Liver (tissue), 9 donors: ENCODE measurements around the gene FIBCD1. TPM values are rescaled to one million over a fixed set of nuclear protein-coding genes. Genes with fewer than 3 reads are reported as not detected.

Source experiments
- DNase-seq: peaks from one replicate; pipeline ENCODE4 v3.0.0-alpha.2; 2017; ENCODE audit warnings: low spot score
- H3K27ac ChIP-seq, 2 donors: one replicate each; pipeline ENCODE4 v1.7.0; 2013; ENCODE audit warnings: inconsistent platforms in 2 of 2, low read length in 2 of 2, control low read depth in 1 of 2, low read depth in 1 of 2, mild to moderate bottlenecking in 1 of 2
- H3K27me3 ChIP-seq, 4 donors: one replicate each; pipeline versions ENCODE4 v1.6.1 to v1.7.0; 2013; ENCODE audit warnings: low read length in 3 of 4, inconsistent platforms in 1 of 4, mild to moderate bottlenecking in 1 of 4, moderate library complexity in 1 of 4; ENCODE audit not compliant: control insufficient read depth in 4 of 4, insufficient read depth in 4 of 4
- H3K36me3 ChIP-seq, 4 donors: one replicate each; pipeline versions ENCODE4 v1.6.1 to v1.7.0; 2013; ENCODE audit warnings: low read length in 3 of 4, mild to moderate bottlenecking in 3 of 4, low read depth in 1 of 4, moderate library complexity in 1 of 4; ENCODE audit not compliant: control insufficient read depth in 4 of 4, insufficient read depth in 3 of 4
- H3K4me1 ChIP-seq, 4 donors: one replicate each; pipeline versions ENCODE4 v1.6.1 to v1.7.0; 2013; ENCODE audit warnings: low read length in 3 of 4, mild to moderate bottlenecking in 3 of 4, moderate library complexity in 1 of 4; ENCODE audit not compliant: control insufficient read depth in 4 of 4, insufficient read depth in 4 of 4
- H3K4me3 ChIP-seq, 3 donors: one replicate each; pipeline versions ENCODE4 v1.6.1 to v1.7.0; 2013; ENCODE audit warnings: low read length in 3 of 3, control low read depth in 1 of 3, low read depth in 1 of 3, mild to moderate bottlenecking in 1 of 3
- H3K9ac ChIP-seq, 2 donors: one replicate each; pipeline ENCODE4 v1.7.0; 2013; ENCODE audit warnings: low read length in 2 of 2, mild to moderate bottlenecking in 2 of 2, moderate library complexity in 2 of 2, control low read depth in 1 of 2, low read depth in 1 of 2
- H3K9me3 ChIP-seq, 4 donors: one replicate each; pipeline versions ENCODE4 v1.6.1 to v1.7.0; 2013; ENCODE audit warnings: low read length in 3 of 4; ENCODE audit not compliant: control insufficient read depth in 4 of 4
- EGR1 ChIP-seq, 2 donors: IDR thresholded peaks; 2 replicates each; pipeline ENCODE4 v1.6.1; 2016 to 2018; ENCODE audit warnings: antibody characterized with exemption in 2 of 2, low read depth in 2 of 2
- FOXA1 ChIP-seq: IDR thresholded peaks from 2 replicates; pipeline ENCODE4 v1.6.1; 2016; ENCODE audit warnings: antibody characterized with exemption
- GABPA ChIP-seq, 2 donors: IDR thresholded peaks in 1 of 2; conservative IDR thresholded peaks in 1 of 2; 2 replicates each; pipeline ENCODE4 v1.6.1; 2016; ENCODE audit warnings: antibody characterized with exemption in 2 of 2, mild to moderate bottlenecking in 1 of 2, moderate library complexity in 1 of 2
- HNF4G ChIP-seq: IDR thresholded peaks from 2 replicates; pipeline ENCODE4 v1.6.1; 2016; ENCODE audit warnings: antibody characterized with exemption
- JUND ChIP-seq, 2 donors: IDR thresholded peaks; 2 replicates each; pipeline ENCODE4 v1.6.1; 2016; ENCODE audit warnings: antibody characterized with exemption in 2 of 2
- RAD21 ChIP-seq, 2 donors: IDR thresholded peaks; 2 replicates each; pipeline ENCODE4 v1.6.1; 2016; ENCODE audit warnings: antibody characterized with exemption in 2 of 2, mild to moderate bottlenecking in 2 of 2
- REST ChIP-seq: IDR thresholded peaks from 2 replicates; pipeline ENCODE4 v1.6.1; 2016; ENCODE audit warnings: antibody characterized with exemption, mild to moderate bottlenecking
- RXRA ChIP-seq, 2 donors: IDR thresholded peaks; 2 replicates each; pipeline ENCODE4 v1.6.1; 2017 to 2018; ENCODE audit warnings: antibody characterized with exemption in 2 of 2, mild to moderate bottlenecking in 1 of 2
- SP1 ChIP-seq: IDR thresholded peaks from 2 replicates; pipeline ENCODE4 v1.6.1; 2018; ENCODE audit warnings: antibody characterized with exemption, mild to moderate bottlenecking
- TAF1 ChIP-seq: conservative IDR thresholded peaks from 2 replicates; pipeline ENCODE4 v1.6.1; 2016; ENCODE audit warnings: antibody characterized with exemption, mild to moderate bottlenecking
- ZBTB33 ChIP-seq: IDR thresholded peaks from 2 replicates; pipeline ENCODE4 v1.6.1; 2016; ENCODE audit warnings: antibody characterized with exemption
- WGBS: extraction: QIAGEN DNeasy Blood & Tissue Kit; methylation state at CpG from one replicate; pipeline ENCODE4 v1.1.7; 2013; 5-methylcytosine and 5-hydroxymethylcytosine counted together
- polyA plus RNA-seq, 2 donors: library from polyadenylated mRNA; stranded (reverse) in 1 of 2; unstranded in 1 of 2; fragments of 200-250 nt in 1 of 2; fragments of >200 nt in 1 of 2; fragmentation: Nextera tagmentation in 1 of 2; extraction: Ambion mirVana in 1 of 2; gene quantifications; one replicate each; pipeline versions ENCODE4 v1.2.1 to v1.2.3, GENCODE V29; 2013 to 2015
- total RNA-seq, 2 donors: library from RNA; depleted of rRNA; stranded (reverse); fragments of >200 nt; gene quantifications; one replicate each; pipeline ENCODE4 v1.2.3, GENCODE V29; 2014
- TF ChIP-seq, protein P1 (sequence below): IDR thresholded peaks from 2 replicates; pipeline ENCODE4 v1.6.1; 2016; ENCODE audit warnings: antibody characterized with exemption
- TF ChIP-seq, protein P2 (sequence below): IDR thresholded peaks from 2 replicates; pipeline ENCODE4 v1.6.1; 2016; ENCODE audit warnings: antibody characterized with exemption
- donor health status: healthy.
- donor health status: healthy.
- donor health status: healthy.
- donor health status: healthy.
- donor health status: healthy.

FIBCD1 gene
- total and polyA plus RNA-seq, 4 donors: not detected

GRCh38 chr9:130866474-130866965 lies 72.5 kb downstream of the FIBCD1 start (continued):
- TF ChIP-seq ZBTB33 (no peak), EGR1 (IDR thresholded peaks at IDR 0.05; ENCODE audit: low read depth in 2 of 2) (no peak), GABPA (IDR thresholded peaks at IDR 0.05 in 1 of 2, conservative IDR thresholded peaks at IDR 0.05 in 1 of 2) (no peak), TAF1 (no peak)

DNA sequence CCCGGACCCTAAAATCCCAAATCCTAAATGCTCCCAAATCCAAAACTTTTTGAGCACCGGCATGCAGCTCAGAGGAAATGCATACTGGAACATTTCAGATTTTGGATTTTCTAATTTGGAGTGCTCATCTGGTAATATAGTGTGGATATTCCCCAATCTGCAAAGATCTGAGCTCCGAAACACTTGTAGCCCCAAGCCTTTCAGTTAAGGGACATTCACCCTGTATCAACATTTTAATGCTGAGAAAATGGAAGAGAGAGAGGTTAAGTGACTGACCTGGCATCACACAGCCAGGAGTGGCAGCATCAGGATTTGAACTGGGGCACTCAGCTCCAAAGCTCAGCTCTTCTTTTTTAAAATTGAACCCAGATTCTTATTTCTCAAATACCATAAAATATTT lies 73.1 kb downstream of the FIBCD1 start:
- WGBS: 96% methylated on average over 3 of the region's 3 CpGs
- TF ChIP-seq, protein P1, sequence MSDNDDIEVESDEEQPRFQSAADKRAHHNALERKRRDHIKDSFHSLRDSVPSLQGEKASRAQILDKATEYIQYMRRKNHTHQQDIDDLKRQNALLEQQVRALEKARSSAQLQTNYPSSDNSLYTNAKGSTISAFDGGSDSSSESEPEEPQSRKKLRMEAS: no peak
- no peak for TF ChIP-seq REST
- TF ChIP-seq ZBTB33: no peak
- no peak for TF ChIP-seq SP1
- TF ChIP-seq FOXA1: no peak
- TF ChIP-seq, protein P2, sequence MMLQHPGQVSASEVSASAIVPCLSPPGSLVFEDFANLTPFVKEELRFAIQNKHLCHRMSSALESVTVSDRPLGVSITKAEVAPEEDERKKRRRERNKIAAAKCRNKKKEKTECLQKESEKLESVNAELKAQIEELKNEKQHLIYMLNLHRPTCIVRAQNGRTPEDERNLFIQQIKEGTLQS: no peak
- TF ChIP-seq GABPA (IDR thresholded peaks at IDR 0.05 in 1 of 2, conservative IDR thresholded peaks at IDR 0.05 in 1 of 2): no peak
- TF ChIP-seq RXRA (IDR thresholded peaks at IDR 0.05): no peak
- TF ChIP-seq JUND (IDR thresholded peaks at IDR 0.05): no peak
- peaks cover 0 to 6% (median 2%) of the 10 kb centered on the region in 4 donors for H3K36me3 ChIP-seq
- no peak for DNase-seq
- no peaks in the 10 kb centered on the region for H3K9me3 ChIP-seq
- H3K4me3 ChIP-seq: no peak overlapping the region
- H3K27me3 ChIP-seq: no peaks in the 10 kb centered on the region
- H3K27ac ChIP-seq: no peak overlapping the region
- no peak overlapping the region for H3K9ac ChIP-seq
- H3K4me1 ChIP-seq: peaks cover 0 to 5% (median under 1%) of the 10 kb centered on the region in 4 donors

DNA sequence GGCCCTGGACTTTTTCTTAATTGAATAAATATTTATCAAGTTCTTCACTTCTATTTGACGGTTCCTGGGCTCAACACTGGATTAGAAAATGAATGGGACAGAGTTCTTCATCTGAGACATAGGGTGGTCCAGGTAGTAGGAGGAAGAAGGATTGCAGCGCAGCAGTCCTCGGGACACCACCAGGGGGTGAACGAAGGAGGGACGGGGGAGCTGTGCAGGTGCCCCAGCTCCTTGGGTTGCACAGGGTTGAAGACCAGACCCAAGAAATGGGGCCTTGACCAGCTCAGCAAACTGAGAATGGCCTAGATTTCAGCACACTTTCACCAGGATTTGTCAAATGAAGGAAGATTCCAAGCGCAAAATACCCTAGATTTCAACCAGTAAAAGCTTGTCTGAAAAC lies 74.5 kb downstream of the FIBCD1 start:
- DNase-seq: no peak
- H3K4me1 ChIP-seq: peaks cover 0 to 5% (median under 1%) of the 10 kb centered on the region in 4 donors
- H3K4me3 ChIP-seq: no peak overlapping the region
- no peak overlapping the region for H3K9ac ChIP-seq
- peaks cover 0 to 10% (median 4%) of the 10 kb centered on the region in 4 donors for H3K36me3 ChIP-seq
- H3K27ac ChIP-seq: no peak overlapping the region
- WGBS: 88% methylated on average over 6 of the region's 6 CpGs
- no peaks in the 10 kb centered on the region for H3K27me3 ChIP-seq
- no peaks in the 10 kb centered on the region for H3K9me3 ChIP-seq
- TF ChIP-seq REST (no peak), JUND (IDR thresholded peaks at IDR 0.05) (no peak), HNF4G (no peak), RAD21 (IDR thresholded peaks at IDR 0.05) (no peak), ZBTB33 (no peak), SP1 (no peak)
- TF ChIP-seq, protein P1: no peak
